ENCODE data around the gene ZNF416. TPM values are rescaled to one million over a fixed set of nuclear protein-coding genes. Genes with fewer than 3 reads are reported as not detected.

ZNF416 gene
- total and polyA plus RNA-seq, 2 experiments from 2014 or later: 4.3 to 11.9 TPM

- 0 out of 2 replicates have a peak, but pooled peaks cover 6% of the 10 kb centered on the region for H3K9me2 ChIP-seq (ENCODE audit: insufficient read depth)
- Mint-ChIP-seq H3K9me3 (peaks cover 3% of the 10 kb centered on the region; the same call in 2 of the 3 replicates), H3K4me3 (peak within 1 kb of the TSS; percentile 82), H3K27ac (no peak within 1 kb of the TSS), H3K36me3 (ENCODE audit: low read depth) (peaks cover 31% of the 10 kb centered on the region), H3K27me3 (ENCODE audit: insufficient read depth, low read depth, poor library complexity) (peaks cover 5% of the 10 kb centered on the region), H3K4me1 (peaks cover 3% of the 10 kb centered on the region; the same call in 2 of the 3 replicates)
- H3K27me3 ChIP-seq (ENCODE audit: insufficient read depth): no peaks in the 10 kb centered on the region
- H3K79me2 ChIP-seq (replicated peaks; ENCODE audit: insufficient read depth): peaks cover 16% of the 10 kb centered on the region; the same call in 1 of the 2 replicates
- ATAC-seq: peak; percentile 100
- peak within 1 kb of the TSS; percentile 96 for H3K4me3 ChIP-seq
- H2AFZ ChIP-seq: peak within 1 kb of the TSS; percentile 99
- H3K27ac ChIP-seq (ENCODE audit: low read depth): no peak within 1 kb of the TSS
- no peaks in the 10 kb centered on the region for H3K36me3 ChIP-seq (ENCODE audit: insufficient read depth)
- peak; percentile 97 for DNase-seq (ENCODE audit: low spot score)
- peak within 1 kb of the TSS; percentile 94 for H3K4me2 ChIP-seq
- H3F3A ChIP-seq (replicated peaks; ENCODE audit: low read depth): no peaks in the 10 kb centered on the region
- no peaks in the 10 kb centered on the region for H3K4me1 ChIP-seq (ENCODE audit: insufficient read depth)
- TF ChIP-seq POLR2AphosphoS5 (IDR thresholded peaks at IDR 0.05; ENCODE audit: low read depth) (peak; percentile 63), CREB1 (CRISPR knock-in tag; IDR thresholded peaks at IDR 0.05; ENCODE audit: low read depth) (peak; percentile 50; the same call in 1 of the 2 replicates), ETS1 (IDR thresholded peaks at IDR 0.05) (peak; percentile 91), ZNF331 (CRISPR knock-in tag; IDR thresholded peaks at IDR 0.05; ENCODE audit: low read depth) (no peak), NANOG (IDR thresholded peaks at IDR 0.05; ENCODE audit: borderline replicate concordance) (0 out of 2 replicates have a peak, but pooled peaks have one; percentile 4)
- no peaks in the 10 kb centered on the region for H4K20me1 ChIP-seq (replicated peaks; ENCODE audit: insufficient read depth)
These were observed 21.2 kb upstream of the ZNF416 start, which contains the start of gene ZNF530 for GRCh38 chr19:57599761-57600383. TSS of gene ZNF530 (plus strand) at chr19:57599885. CDS start at chr19:57604346, 4,461 bp downstream.

- 0 out of 2 replicates have a peak, but pooled peaks cover 6% of the 10 kb centered on the region for H3K9me2 ChIP-seq (ENCODE audit: insufficient read depth)
- no peaks in the 10 kb centered on the region for H3K4me1 ChIP-seq (ENCODE audit: insufficient read depth)
- H3K27me3 ChIP-seq (ENCODE audit: insufficient read depth): no peaks in the 10 kb centered on the region
- ATAC-seq (no peak), DNase-seq (ENCODE audit: low spot score) (no peak)
- peak overlapping the region; percentile 70 for H3K4me2 ChIP-seq
- no peak overlapping the region for H3K27ac ChIP-seq (ENCODE audit: low read depth)
- peak overlapping the region; percentile 97 for H2AFZ ChIP-seq
- H3K9me3 Mint-ChIP-seq: peaks cover 3% of the 10 kb centered on the region; the same call in 2 of the 3 replicates
- peaks cover 27% of the 10 kb centered on the region for H3K36me3 Mint-ChIP-seq (ENCODE audit: low read depth)
- no peak overlapping the region for H3K27ac Mint-ChIP-seq
- H4K20me1 ChIP-seq (replicated peaks; ENCODE audit: insufficient read depth): no peaks in the 10 kb centered on the region
- peaks cover 3% of the 10 kb centered on the region; the same call in 2 of the 3 replicates for H3K4me1 Mint-ChIP-seq
- peaks cover 5% of the 10 kb centered on the region for H3K27me3 Mint-ChIP-seq (ENCODE audit: insufficient read depth, low read depth, poor library complexity)
- H3K36me3 ChIP-seq (ENCODE audit: insufficient read depth): no peaks in the 10 kb centered on the region
- H3K4me3 ChIP-seq: peak overlapping the region; percentile 96
- no peaks in the 10 kb centered on the region for H3F3A ChIP-seq (replicated peaks; ENCODE audit: low read depth)
- H3K79me2 ChIP-seq (replicated peaks; ENCODE audit: insufficient read depth): peaks cover 16% of the 10 kb centered on the region; the same call in 1 of the 2 replicates
- H3K4me3 Mint-ChIP-seq: peak overlapping the region; percentile 82
- TF ChIP-seq ZNF114 (CRISPR knock-in tag; IDR thresholded peaks at IDR 0.05): no peak
- TF ChIP-seq CTCF (conservative IDR thresholded peaks at IDR 0.05; ENCODE audit: low read depth in 2 of 2): no peak
- TF ChIP-seq NANOG (IDR thresholded peaks at IDR 0.05; ENCODE audit: borderline replicate concordance): no peak
- TF ChIP-seq CREB1 (CRISPR knock-in tag; IDR thresholded peaks at IDR 0.05; ENCODE audit: low read depth): no peak
- no peak for TF ChIP-seq REST (IDR thresholded peaks at IDR 0.05; ENCODE audit: unreplicated experiment)
These were observed 20.7 kb upstream of the ZNF416 start for GRCh38 chr19:57599377-57599760.
